Caco-2 (cell line): Measurements from ENCODE around the gene UBQLN3. TPM values are rescaled to one million over a fixed set of nuclear protein-coding genes. Genes with fewer than 3 reads are reported as not detected.

Experiments
- BruUV-seq: library from RNA; stranded (reverse); fragments of 400-500 nt; replicated peaks from 2 replicates; lab custom pipeline; 2021; lab: Mats Ljungman, UMichigan
- CTCF ChIA-PET: fragments of 300-600 bp; sonication (Branson Sonifier 250); formaldehyde crosslinking; loops from one replicate; lab custom pipeline; 2022; ENCODE audit warnings: antibody characterized with exemption; lab: Charles Lee
- POLR2A ChIA-PET: fragments of 300-600 bp; sonication (Branson Sonifier 250); formaldehyde crosslinking; loops from one replicate; lab custom pipeline; 2022; ENCODE audit warnings: antibody characterized with exemption; lab: Charles Lee
- DNase-seq, 2 experiments: peaks; one replicate each; pipeline versions ENCODE4 v3.0.0 to v3.0.0-alpha.2; 2020 to 2022
- H3K27me3 ChIP-seq: replicated peaks from 2 replicates; pipeline ENCODE4 v1.6.0; 2011; ENCODE audit warnings: low read length; ENCODE audit not compliant: control insufficient read depth, insufficient read depth
- H3K36me3 ChIP-seq: 2 replicates; pipeline ENCODE4 v1.5.1; 2011; ENCODE audit warnings: low read length; ENCODE audit not compliant: control insufficient read depth, insufficient read depth
- H3K4me1 ChIP-seq: fragments of 250-450 bp; sonication (Bioruptor Pico); 2 replicates; pipeline ENCODE4 v1.5.1; 2020; ENCODE audit warnings: mild to moderate bottlenecking
- H3K4me3 ChIP-seq: 2 replicates; pipeline ENCODE4 v1.5.1; 2011; ENCODE audit warnings: low read depth, mild to moderate bottlenecking, control low read depth, low read length
- H3K9me3 ChIP-seq: fragments of 250-450 bp; sonication (Bioruptor Pico); 2 replicates; pipeline ENCODE4 v1.5.1; 2020; ENCODE audit warnings: mild to moderate bottlenecking, moderate library complexity
- H3K27ac Mint-ChIP-seq: one replicate; pipeline ENCODE4 v1.8.0; 2022; ENCODE audit warnings: mixed read lengths; ENCODE audit not compliant: unreplicated experiment
- H3K27me3 Mint-ChIP-seq: one replicate; pipeline ENCODE4 v1.8.0; 2022; ENCODE audit warnings: mixed read lengths; ENCODE audit not compliant: insufficient read depth, unreplicated experiment
- H3K36me3 Mint-ChIP-seq: one replicate; pipeline ENCODE4 v1.8.0; 2022; ENCODE audit warnings: mild to moderate bottlenecking, mixed read lengths; ENCODE audit not compliant: insufficient read depth, unreplicated experiment
- H3K4me1 Mint-ChIP-seq: one replicate; pipeline ENCODE4 v1.8.0; 2022; ENCODE audit warnings: low read depth, mixed read lengths; ENCODE audit not compliant: unreplicated experiment
- H3K4me3 Mint-ChIP-seq: one replicate; pipeline ENCODE4 v1.8.0; 2022; ENCODE audit warnings: mild to moderate bottlenecking, moderate library complexity, mixed read lengths; ENCODE audit not compliant: unreplicated experiment
- H3K9me3 Mint-ChIP-seq: one replicate; pipeline ENCODE4 v1.8.0; 2022; ENCODE audit warnings: mixed read lengths; ENCODE audit not compliant: unreplicated experiment
- intact Hi-C: fragments of 100-400 bp; cut with micrococcal nuclease; formaldehyde crosslinking; loops from one replicate; pipeline ENCODE4 v1.10.0; 2022; ENCODE audit not compliant: unreplicated experiment
- total RNA-seq: library from RNA; stranded (reverse); gene quantifications from 2 replicates; pipeline ENCODE4 v1.2.3, GENCODE V29; 2022
- TF ChIP-seq, protein P1 (sequence below), 2 experiments: fragments of 200-600 bp in 1 of 2; IDR thresholded peaks; 1 replicate in 1 of 2; 2 replicates in 1 of 2; pipeline versions ENCODE4 v1.5.1 to v1.8.0; 2011 to 2022; ENCODE audit warnings: antibody characterized with exemption in 1 of 2, control low read depth in 1 of 2, inconsistent platforms in 1 of 2, low read depth in 1 of 2, low read length in 1 of 2, mild to moderate bottlenecking in 1 of 2, moderate library complexity in 1 of 2; ENCODE audit not compliant: insufficient read depth in 1 of 2, severe bottlenecking in 1 of 2, unreplicated experiment in 1 of 2

UBQLN3 gene
- total RNA-seq, 1 experiment from 2014 or later, result not detected

DNA sequence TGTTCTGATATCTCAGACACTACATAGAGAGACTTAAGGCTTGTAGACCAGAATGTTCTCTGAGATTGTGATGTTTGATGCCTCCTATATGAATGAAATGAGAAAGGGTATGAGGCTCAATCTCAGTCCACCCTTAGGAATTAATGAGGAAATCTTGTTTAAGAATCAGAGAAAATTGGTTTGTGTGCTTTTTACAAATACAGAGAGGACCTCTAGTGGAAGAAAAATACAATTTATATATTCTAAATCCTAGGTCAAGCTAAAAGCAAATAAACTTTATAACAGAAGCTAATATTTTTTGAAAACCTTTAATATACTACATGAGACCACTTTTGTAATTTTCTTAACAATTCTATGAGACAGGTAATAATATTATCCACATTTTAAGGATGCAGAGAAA, 43.6 kb upstream of the UBQLN3 start:
- Mint-ChIP-seq H3K4me3 (no peak overlapping the region), H3K27me3 (peaks cover 14% of the 10 kb centered on the region), H3K27ac (no peak overlapping the region), H3K36me3 (no peaks in the 10 kb centered on the region), H3K4me1 (no peaks in the 10 kb centered on the region), H3K9me3 (no peaks in the 10 kb centered on the region)
- intact Hi-C loops, result loop anchor here (10.0 kb wide), 1 partner anchor 349 kb away; the partner anchor contains the start of gene OR51V1
- POLR2A ChIA-PET, result no interaction called here
- no peak overlapping the region for H3K4me3 ChIP-seq
- no peak for DNase-seq
- BruUV-seq, result no TSS peak
- H3K4me1 ChIP-seq, result no peaks in the 10 kb centered on the region
- no peaks in the 10 kb centered on the region for H3K36me3 ChIP-seq
- H3K27me3 ChIP-seq, result no peaks in the 10 kb centered on the region
- TF ChIP-seq, protein P1, sequence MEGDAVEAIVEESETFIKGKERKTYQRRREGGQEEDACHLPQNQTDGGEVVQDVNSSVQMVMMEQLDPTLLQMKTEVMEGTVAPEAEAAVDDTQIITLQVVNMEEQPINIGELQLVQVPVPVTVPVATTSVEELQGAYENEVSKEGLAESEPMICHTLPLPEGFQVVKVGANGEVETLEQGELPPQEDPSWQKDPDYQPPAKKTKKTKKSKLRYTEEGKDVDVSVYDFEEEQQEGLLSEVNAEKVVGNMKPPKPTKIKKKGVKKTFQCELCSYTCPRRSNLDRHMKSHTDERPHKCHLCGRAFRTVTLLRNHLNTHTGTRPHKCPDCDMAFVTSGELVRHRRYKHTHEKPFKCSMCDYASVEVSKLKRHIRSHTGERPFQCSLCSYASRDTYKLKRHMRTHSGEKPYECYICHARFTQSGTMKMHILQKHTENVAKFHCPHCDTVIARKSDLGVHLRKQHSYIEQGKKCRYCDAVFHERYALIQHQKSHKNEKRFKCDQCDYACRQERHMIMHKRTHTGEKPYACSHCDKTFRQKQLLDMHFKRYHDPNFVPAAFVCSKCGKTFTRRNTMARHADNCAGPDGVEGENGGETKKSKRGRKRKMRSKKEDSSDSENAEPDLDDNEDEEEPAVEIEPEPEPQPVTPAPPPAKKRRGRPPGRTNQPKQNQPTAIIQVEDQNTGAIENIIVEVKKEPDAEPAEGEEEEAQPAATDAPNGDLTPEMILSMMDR (IDR thresholded peaks at IDR 0.05; ENCODE audit: insufficient read depth in 1 of 2, low read depth in 1 of 2, low read length in 1 of 2, severe bottlenecking in 1 of 2, unreplicated experiment in 1 of 2), result no peak
- CTCF ChIA-PET, result no interaction called here
- H3K9me3 ChIP-seq, result no peaks in the 10 kb centered on the region

DNA sequence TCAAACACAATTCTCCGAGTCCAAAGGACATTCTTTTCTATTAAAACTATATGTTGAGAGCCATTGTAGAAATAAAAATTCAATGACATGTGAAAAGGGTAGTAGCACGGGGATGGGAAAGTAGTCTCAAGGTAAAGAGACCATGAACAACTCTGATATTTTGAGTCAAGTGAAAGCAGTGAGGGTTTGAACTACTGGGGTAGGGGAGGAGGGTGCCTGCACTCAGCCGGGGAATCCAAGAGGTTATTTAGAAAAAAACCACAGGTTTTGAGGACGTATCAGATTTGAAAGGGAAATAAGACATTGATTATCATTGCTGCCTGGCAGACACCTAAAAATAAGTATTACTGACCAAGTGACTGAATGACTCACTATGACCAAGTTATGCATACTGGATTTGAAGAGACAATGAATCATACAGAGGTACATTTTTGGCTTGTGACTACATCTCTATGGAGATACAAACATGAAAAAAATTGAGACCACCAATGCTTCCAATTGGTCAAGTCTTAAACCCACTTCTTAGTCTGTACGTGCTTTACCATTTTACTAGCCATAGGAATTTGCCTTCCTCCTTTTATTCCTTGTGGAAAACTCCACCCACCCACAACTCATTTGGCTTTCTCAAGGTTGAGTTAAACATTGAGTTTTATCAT, 40.8 kb upstream of the UBQLN3 start:
- Mint-ChIP-seq H3K4me1 (no peaks in the 10 kb centered on the region), H3K36me3 (no peaks in the 10 kb centered on the region), H3K4me3 (no peak overlapping the region), H3K9me3 (no peaks in the 10 kb centered on the region), H3K27me3 (peaks cover 11% of the 10 kb centered on the region), H3K27ac (no peak overlapping the region)
- TF ChIP-seq, protein P1 (IDR thresholded peaks at IDR 0.05; ENCODE audit: insufficient read depth in 1 of 2, low read depth in 1 of 2, low read length in 1 of 2, severe bottlenecking in 1 of 2, unreplicated experiment in 1 of 2), result no peak
- no peaks in the 10 kb centered on the region for H3K4me1 ChIP-seq
- no peaks in the 10 kb centered on the region for H3K27me3 ChIP-seq
- POLR2A ChIA-PET, result no interaction called here
- H3K4me3 ChIP-seq, result no peak overlapping the region
- CTCF ChIA-PET, result no interaction called here
- no peaks in the 10 kb centered on the region for H3K9me3 ChIP-seq
- intact Hi-C loops, result loop anchor here (10.0 kb wide), 1 partner anchor 346 kb away; the partner anchor contains the start of gene OR51V1
- no peak for DNase-seq
- BruUV-seq, result no TSS peak
- no peaks in the 10 kb centered on the region for H3K36me3 ChIP-seq

GRCh38 chr11:5548440-5548839, 38.7 kb upstream of the UBQLN3 start, which contains the start of gene OR52H1:
TSS of gene OR52H1 (minus strand) at chr11:5548540. CDS start at chr11:5545505, 3,035 bp downstream.
- no peak within 1 kb of the TSS for H3K27ac Mint-ChIP-seq
- H3K4me3 ChIP-seq, result no peak within 1 kb of the TSS
- H3K27me3 Mint-ChIP-seq, result peaks cover 8% of the 10 kb centered on the region
- DNase-seq, result no peak
- no peaks in the 10 kb centered on the region for H3K9me3 Mint-ChIP-seq
- H3K4me1 ChIP-seq, result no peaks in the 10 kb centered on the region
- TF ChIP-seq, protein P1 (IDR thresholded peaks at IDR 0.05; ENCODE audit: insufficient read depth in 1 of 2, low read depth in 1 of 2, low read length in 1 of 2, severe bottlenecking in 1 of 2, unreplicated experiment in 1 of 2), result no peak
- ChIA-PET CTCF (no interaction called here), POLR2A (no interaction called here)
- intact Hi-C loops, result no loop called here
- H3K36me3 Mint-ChIP-seq, result no peaks in the 10 kb centered on the region
- BruUV-seq, result no TSS peak
- no peaks in the 10 kb centered on the region for H3K9me3 ChIP-seq
- H3K4me3 Mint-ChIP-seq, result no peak within 1 kb of the TSS
- no peaks in the 10 kb centered on the region for H3K36me3 ChIP-seq
- no peaks in the 10 kb centered on the region; the same call in 1 of the 2 replicates for H3K27me3 ChIP-seq
- no peaks in the 10 kb centered on the region for H3K4me1 Mint-ChIP-seq
